GM18508 (cell line): ENCODE results near the gene TNIP3.
"Not testable (repeated sequence)": the region's sequence is repeated elsewhere in the genome, so short reads cannot be mapped to it uniquely, and the experiment has no call there.

ENCODE experiments used
- ATAC-seq: cut with Tn5 transposase; IDR thresholded peaks from one replicate; pipeline ENCODE4 v1.9.1; 2021; ENCODE audit warnings: moderate number of reproducible peaks; ENCODE audit not compliant: insufficient read depth, unreplicated experiment

The TNIP3 gene

GRCh38 chr4:121164291-121164690, at the start of gene TNIP3:
Gene TNIP3 (minus strand): TSS chr4:121164321. CDS start chr4:121164125, 196 bp downstream.
- ATAC-seq = no peak

DNA sequence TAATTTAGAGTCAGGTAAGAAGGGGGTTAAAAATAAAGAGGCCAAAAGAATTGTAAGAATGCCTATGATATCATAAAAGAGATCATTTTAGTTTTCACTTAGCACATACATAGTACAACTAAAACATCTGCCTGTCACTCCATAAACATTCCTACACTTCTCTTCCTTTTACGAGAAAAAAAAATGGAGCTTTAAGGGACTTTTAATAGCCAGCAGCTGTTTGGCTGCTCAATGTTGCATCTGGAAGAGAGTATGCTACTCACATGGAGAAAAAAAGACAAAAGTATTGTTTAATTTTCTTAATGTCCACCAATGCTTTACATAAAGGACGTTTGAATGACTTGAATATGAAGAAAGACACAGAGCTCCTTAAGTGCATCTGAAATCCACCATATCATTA, 48.7 kb upstream of the TNIP3 start:
- no peak for ATAC-seq

- ATAC-seq = no peak
These were observed 45.0 kb upstream of the TNIP3 start for GRCh38 chr4:121209171-121209570.

- no peak for ATAC-seq
These were observed 44.3 kb upstream of the TNIP3 start for GRCh38 chr4:121208244-121209007.

DNA sequence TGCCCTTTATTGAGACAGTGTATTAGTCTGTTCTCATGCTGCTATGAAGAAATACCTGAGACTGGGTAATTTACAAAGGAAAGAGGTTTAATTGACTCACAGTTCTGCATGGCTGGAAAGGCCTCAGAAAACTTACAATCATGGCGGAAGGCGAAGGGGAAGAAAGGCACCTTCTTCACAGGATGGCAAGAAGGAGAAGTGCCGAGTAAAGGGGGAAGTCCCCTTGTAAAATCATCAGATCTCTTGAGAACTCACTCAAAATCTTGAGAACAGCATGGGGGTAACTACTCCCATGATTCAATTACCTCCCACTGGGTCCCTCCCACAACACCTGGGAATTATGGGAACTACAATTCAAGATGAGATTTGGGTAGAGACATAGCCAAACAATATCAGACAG, 41.7 kb upstream of the TNIP3 start:
- not testable (repeated sequence) for ATAC-seq

DNA sequence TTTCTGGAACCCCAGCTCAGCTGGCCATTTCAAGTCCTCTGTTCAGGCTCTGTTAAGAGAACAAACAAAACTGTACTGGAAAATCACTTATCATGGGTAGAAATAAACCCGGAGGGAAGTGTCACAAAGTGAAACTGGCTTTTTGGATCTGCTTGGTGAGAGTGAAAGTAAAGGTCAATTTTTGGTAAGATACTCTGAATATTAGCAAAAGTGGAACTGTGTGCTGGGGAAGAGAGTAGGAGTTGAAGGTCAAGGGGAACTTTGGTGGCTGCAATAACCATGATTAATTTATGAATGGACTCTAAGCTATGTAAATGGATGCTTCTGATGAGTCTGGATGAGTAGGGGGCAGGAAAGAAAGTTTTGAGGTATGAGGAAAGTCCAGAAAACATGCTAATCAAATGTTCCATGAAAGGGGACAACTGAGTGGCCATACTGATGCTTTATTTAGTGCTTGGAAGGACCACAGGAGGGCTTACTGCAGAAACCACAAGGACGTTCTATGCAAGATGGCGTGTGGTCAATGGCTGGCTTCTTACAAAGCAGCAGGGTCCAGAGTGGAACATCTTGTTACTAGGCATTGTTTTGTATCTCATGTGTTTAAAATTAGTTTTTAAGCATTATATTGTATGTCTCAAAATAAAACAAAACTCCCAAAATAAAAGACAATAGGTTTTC, 36.8 kb upstream of the TNIP3 start:
- ATAC-seq = peak; percentile 64

GRCh38 chr4:121199742-121200561, 35.8 kb upstream of the TNIP3 start:
- peak; percentile 80 for ATAC-seq

DNA sequence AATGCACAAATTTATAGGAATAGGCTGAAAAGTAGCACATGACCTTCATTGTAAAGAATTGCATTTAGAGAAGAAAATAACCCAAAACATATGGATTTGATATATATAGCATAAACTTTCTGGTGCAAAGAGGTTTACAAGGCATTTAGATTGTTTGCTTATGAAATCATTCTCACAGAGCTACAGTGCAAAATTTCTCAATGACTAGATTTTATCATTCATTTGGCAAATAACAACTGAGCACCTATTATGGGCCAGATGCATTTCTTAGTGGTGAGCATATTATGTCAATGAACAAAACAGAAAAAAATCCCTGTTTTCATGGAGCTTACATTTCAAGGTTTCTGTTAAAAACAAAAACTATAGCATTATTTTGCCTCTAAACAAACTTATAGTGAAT, 34.1 kb upstream of the TNIP3 start:
- ATAC-seq = no peak

GRCh38 chr4:121195649-121196048, 31.5 kb upstream of the TNIP3 start:
- no peak for ATAC-seq

GRCh38 chr4:121192480-121192879, 28.4 kb upstream of the TNIP3 start:
- no peak for ATAC-seq

DNA sequence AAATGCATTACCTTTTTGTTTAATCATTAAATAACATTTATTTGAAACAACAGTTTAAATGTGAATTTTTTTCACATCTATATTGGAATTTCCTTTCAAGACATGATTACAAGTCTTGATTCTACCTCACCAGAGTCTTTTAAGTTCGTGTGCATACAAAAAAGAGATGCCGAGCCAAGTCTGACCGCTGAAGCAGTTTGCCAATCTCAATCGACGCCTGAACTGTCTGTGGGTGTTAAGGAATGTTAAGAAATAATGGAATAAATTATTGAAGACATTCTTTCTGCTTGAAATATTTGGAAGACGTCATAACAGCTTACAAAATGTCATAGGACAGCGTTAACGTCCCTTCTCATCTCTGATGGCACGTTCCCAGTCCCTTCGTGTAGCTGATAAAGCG, 27.9 kb upstream of the TNIP3 start:
- no peak for ATAC-seq

GRCh38 chr4:121191361-121191760, 27.2 kb upstream of the TNIP3 start:
- no peak for ATAC-seq

- no peak for ATAC-seq
These were observed 26.3 kb upstream of the TNIP3 start for GRCh38 chr4:121190389-121190788.

DNA sequence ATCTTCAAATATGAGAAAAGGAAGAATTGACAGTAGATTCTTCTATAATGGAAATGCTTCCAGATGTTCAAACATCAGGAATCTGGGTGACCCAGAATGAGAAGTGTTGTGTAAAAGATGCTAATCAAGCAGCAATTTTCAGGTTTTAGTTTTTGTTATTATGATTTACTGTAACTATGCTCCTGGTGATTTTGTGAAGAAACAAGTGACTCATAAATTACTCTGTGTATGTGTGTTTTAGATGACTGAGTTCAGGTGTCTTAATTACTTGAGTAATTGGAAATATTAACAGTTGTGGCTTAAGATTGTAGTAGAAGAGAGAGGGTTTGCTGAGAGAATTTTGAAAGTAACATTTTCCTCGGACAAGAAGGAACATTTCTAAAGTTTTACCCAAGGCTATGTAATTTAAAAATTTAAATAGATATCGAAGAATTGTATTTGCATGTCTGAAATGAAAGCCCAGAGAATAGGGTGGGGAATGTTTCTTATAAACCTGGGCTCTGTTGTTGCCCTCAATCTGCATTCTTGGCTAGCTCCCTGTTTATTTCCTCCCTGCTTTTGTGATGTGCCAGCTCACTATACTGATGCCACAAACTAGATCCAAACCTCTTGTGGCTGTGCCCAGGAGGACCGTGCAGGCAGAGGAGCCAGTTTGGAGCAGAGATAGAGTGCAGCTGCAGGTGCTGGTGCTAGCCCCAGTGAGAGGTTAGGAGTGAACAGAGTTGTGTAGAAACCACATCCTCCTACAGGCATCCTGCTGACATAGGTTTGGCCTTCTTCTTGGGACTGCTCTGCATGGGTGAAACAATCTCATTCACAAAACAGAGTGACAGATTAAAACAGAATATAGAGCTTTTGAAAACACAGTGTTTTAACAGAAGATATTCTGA, 25.4 kb upstream of the TNIP3 start:
- peak; percentile 94 for ATAC-seq

DNA sequence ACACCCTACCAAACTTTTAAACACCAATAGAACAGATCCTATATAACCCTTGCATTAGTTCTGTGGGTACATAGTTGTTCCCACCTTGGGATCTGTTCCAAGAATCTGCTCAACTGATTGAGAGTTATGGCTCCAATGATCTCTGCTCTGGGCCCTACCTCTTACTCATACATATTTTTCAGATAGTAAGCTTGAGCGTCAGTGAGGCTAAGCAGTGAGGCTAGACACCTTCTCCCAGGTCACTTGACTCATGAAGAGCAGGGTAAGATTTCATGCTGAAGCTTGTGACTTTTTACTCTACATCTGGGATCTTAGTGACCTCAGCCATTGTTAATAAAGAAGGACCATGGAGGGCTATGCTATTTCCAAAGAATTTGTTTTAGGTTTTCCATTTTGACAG, 23.1 kb upstream of the TNIP3 start:
- no peak for ATAC-seq

DNA sequence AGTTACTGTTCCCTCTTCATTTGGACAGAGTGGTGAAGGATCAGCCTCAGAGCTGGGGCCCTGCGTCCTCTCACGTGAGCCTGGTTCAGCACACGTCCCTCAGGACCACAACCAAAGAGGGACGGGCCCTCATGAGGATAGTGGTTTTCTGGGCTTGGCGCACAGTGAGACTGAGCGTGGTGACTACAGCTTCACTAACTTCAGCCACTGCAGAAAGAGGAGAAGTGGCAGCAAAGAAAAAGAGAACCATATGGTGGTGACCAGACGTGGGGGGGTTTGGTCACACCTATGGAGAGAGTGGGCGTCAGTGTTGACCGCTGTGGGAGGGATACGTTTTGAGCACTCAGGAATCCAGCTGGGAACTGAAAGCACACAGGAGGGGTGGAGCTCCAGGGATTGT, 21.8 kb upstream of the TNIP3 start:
- no peak for ATAC-seq

- ATAC-seq = no peak
These were observed 19.9 kb upstream of the TNIP3 start for GRCh38 chr4:121183989-121184388.

DNA sequence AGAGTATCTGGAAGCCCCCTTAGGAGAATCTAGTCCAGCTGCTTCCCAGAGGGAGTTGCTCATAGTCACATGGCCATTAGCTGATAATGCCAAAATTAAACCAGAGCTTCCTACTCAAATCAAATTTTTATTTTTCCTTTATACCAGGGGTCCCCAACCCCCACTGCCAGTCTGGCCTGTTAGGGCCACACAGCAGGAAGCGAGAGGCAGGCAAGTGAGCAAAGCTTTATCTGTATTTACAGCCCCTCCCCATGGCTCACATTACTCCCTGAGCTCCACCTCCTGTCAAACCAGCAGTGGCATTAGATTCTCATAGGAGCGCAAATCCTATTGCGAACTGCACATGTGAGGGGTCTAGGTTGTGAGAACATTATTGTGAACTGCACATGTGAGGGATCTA, 19.2 kb upstream of the TNIP3 start:
- ATAC-seq = no peak

DNA sequence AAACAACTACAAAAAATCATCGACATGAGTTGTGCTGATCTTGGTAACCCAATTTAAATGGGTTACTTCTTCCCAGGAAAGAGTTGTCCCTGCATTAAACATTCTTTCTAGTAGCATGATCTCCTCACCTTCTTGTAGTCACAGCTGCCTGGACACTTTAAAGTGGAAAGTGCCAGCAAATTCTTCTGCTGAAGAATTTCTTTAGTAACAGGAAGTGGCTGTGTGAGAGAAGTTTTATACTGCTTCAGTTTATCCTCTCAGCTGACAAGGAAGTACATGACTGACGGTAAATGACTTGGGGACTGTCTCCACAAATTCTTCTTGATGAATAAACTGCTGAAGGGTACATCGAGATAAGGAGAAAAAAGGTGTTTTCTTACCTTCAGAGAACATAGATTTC, 18.2 kb upstream of the TNIP3 start:
- no peak for ATAC-seq

DNA sequence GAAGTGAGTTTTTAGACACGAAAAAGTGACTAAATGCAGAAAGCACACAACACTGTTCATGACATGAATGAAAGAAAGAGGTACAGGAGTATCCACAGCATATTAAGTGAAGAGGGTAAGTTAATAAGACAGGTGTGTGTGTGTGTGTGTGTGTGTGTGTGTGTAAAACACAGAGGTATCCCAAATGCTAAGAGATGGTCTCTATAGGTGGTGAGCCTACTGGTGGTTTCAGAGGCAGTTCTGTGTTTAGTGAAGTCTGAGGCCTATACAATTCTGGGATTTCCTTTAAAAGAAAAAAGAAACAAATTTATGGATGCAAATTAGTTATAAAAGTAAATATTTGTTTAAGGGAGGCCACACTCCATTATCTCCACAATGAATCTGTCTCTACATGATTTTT, 17.4 kb upstream of the TNIP3 start:
- ATAC-seq = no peak
